ENCODE measurements around the gene FNBP1. TPM values are rescaled to one million over a fixed set of nuclear protein-coding genes. Genes with fewer than 3 reads are reported as not detected.

FNBP1 gene
- polyA plus RNA-seq, 2 of the 4 experiments (the other 2 are of a cell fraction) = 10.6 to 15.6 TPM

- ChIA-PET CTCF (interaction anchor here (0.5 to 1.2 kb wide), 8 partner anchors 11 to 338 kb away, joined by 3 to 6 read pairs (median 3); no protein-coding TSS in a partner anchor), POLR2A (interaction anchor here (0.7 kb wide), 1 partner anchor 103 kb away, joined by 4 read pairs; no protein-coding TSS in a partner anchor)
- WGBS (ENCODE audit: missing lambda C conversion rate) = 76% methylated on average over 6 of the region's 6 CpGs
- ATAC-seq (no peak), FAIRE-seq (no peak), DNase-seq (ENCODE audit: low read depth in 1 of 2, low spot score in 1 of 2) (no peak)
- Histone ChIP-seq H3K27ac (peak overlapping the region in 1 of 2 experiments; percentile 35; a peak in 1 of 6 replicates), H3K4me3 (no peak overlapping the region), H3K9me3 (no peaks in the 10 kb centered on the region), H3K4me2 (no peak overlapping the region), H3K4me1 (peaks cover 24% of the 10 kb centered on the region)
- TF ChIP-seq, protein P1, sequence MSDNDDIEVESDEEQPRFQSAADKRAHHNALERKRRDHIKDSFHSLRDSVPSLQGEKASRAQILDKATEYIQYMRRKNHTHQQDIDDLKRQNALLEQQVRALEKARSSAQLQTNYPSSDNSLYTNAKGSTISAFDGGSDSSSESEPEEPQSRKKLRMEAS (IDR thresholded peaks at IDR 0.05) = no peak
- TF ChIP-seq, protein P2, sequence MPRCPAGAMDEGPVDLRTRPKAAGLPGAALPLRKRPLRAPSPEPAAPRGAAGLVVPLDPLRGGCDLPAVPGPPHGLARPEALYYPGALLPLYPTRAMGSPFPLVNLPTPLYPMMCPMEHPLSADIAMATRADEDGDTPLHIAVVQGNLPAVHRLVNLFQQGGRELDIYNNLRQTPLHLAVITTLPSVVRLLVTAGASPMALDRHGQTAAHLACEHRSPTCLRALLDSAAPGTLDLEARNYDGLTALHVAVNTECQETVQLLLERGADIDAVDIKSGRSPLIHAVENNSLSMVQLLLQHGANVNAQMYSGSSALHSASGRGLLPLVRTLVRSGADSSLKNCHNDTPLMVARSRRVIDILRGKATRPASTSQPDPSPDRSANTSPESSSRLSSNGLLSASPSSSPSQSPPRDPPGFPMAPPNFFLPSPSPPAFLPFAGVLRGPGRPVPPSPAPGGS (IDR thresholded peaks at IDR 0.05) = no peak
- no peak for TF ChIP-seq CHD4 (IDR thresholded peaks at IDR 0.05; ENCODE audit: borderline replicate concordance)
- TF ChIP-seq, protein P3, sequence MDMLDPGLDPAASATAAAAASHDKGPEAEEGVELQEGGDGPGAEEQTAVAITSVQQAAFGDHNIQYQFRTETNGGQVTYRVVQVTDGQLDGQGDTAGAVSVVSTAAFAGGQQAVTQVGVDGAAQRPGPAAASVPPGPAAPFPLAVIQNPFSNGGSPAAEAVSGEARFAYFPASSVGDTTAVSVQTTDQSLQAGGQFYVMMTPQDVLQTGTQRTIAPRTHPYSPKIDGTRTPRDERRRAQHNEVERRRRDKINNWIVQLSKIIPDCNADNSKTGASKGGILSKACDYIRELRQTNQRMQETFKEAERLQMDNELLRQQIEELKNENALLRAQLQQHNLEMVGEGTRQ (IDR thresholded peaks at IDR 0.05) = no peak
- no peak for TF ChIP-seq HEYL (CRISPR knock-in tag; IDR thresholded peaks at IDR 0.05)
- no peak for TF ChIP-seq CEBPB (IDR thresholded peaks at IDR 0.05)
- no peak for TF ChIP-seq ZC3H11A (IDR thresholded peaks at IDR 0.05)
- no peak for TF ChIP-seq TFCP2L1 (CRISPR knock-in tag; IDR thresholded peaks at IDR 0.05)
- no peak for TF ChIP-seq FOSB (CRISPR knock-in tag; IDR thresholded peaks at IDR 0.05)
- no peak for TF ChIP-seq CTCF (IDR thresholded peaks at IDR 0.05)
- TF ChIP-seq KDM1A (IDR thresholded peaks at IDR 0.05; ENCODE audit: low read depth) = no peak
Observed at GRCh38 chr9:129990269-129991010, 52.5 kb downstream of the FNBP1 start.

- Histone ChIP-seq H3K27ac (peak overlapping the region in 1 of 2 experiments; percentile 34; a peak in 2 of 6 replicates), H3K4me3 (no peak overlapping the region), H3K4me1 (peaks cover 20% of the 10 kb centered on the region), H3K9me3 (no peaks in the 10 kb centered on the region), H3K4me2 (peak overlapping the region; percentile 27; the same call in 1 of the 3 replicates)
- 55% methylated on average over 7 of the region's 7 CpGs for WGBS (ENCODE audit: missing lambda C conversion rate)
- POLR2A ChIA-PET = no interaction called here
- TF ChIP-seq HES2 (IDR thresholded peaks at IDR 0.05) = no peak
- no peak for TF ChIP-seq RAD21 (conservative IDR thresholded peaks at IDR 0.05 in 1 of 2, IDR thresholded peaks at IDR 0.05 in 1 of 2)
- TF ChIP-seq ZC3H11A (IDR thresholded peaks at IDR 0.05) = no peak
- no peak for TF ChIP-seq POLR2A (IDR thresholded peaks at IDR 0.05; ENCODE audit: low read length)
- TF ChIP-seq CHD2 (IDR thresholded peaks at IDR 0.05; ENCODE audit: low read length, partially characterized antibody) = no peak
- TF ChIP-seq, protein P1 (IDR thresholded peaks at IDR 0.05) = no peak
- TF ChIP-seq EP300 (IDR thresholded peaks at IDR 0.05) = no peak
- TF ChIP-seq, protein P4, sequence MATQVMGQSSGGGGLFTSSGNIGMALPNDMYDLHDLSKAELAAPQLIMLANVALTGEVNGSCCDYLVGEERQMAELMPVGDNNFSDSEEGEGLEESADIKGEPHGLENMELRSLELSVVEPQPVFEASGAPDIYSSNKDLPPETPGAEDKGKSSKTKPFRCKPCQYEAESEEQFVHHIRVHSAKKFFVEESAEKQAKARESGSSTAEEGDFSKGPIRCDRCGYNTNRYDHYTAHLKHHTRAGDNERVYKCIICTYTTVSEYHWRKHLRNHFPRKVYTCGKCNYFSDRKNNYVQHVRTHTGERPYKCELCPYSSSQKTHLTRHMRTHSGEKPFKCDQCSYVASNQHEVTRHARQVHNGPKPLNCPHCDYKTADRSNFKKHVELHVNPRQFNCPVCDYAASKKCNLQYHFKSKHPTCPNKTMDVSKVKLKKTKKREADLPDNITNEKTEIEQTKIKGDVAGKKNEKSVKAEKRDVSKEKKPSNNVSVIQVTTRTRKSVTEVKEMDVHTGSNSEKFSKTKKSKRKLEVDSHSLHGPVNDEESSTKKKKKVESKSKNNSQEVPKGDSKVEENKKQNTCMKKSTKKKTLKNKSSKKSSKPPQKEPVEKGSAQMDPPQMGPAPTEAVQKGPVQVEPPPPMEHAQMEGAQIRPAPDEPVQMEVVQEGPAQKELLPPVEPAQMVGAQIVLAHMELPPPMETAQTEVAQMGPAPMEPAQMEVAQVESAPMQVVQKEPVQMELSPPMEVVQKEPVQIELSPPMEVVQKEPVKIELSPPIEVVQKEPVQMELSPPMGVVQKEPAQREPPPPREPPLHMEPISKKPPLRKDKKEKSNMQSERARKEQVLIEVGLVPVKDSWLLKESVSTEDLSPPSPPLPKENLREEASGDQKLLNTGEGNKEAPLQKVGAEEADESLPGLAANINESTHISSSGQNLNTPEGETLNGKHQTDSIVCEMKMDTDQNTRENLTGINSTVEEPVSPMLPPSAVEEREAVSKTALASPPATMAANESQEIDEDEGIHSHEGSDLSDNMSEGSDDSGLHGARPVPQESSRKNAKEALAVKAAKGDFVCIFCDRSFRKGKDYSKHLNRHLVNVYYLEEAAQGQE (IDR thresholded peaks at IDR 0.05) = no peak
- no peak for TF ChIP-seq FOXS1 (CRISPR knock-in tag; IDR thresholded peaks at IDR 0.05)
- no peak for TF ChIP-seq ZSCAN20 (CRISPR knock-in tag; IDR thresholded peaks at IDR 0.05)
- no peak for TF ChIP-seq JUNB (IDR thresholded peaks at IDR 0.05)
- CTCF ChIA-PET = interaction anchor here (0.5 to 1.2 kb wide), 3 partner anchors 63 to 225 kb away, joined by 3 read pairs; no protein-coding TSS in a partner anchor
- DNase-seq (ENCODE audit: low read depth in 1 of 2, low spot score in 1 of 2) (peak in 1 of 2 experiments; percentile 18), ATAC-seq (no peak), FAIRE-seq (no peak)
Observed at GRCh38 chr9:129989740-129990139, 53.2 kb downstream of the FNBP1 start.
